Neural crest cell (in vitro differentiated cells): ENCODE data around the gene RECQL. TPM values are rescaled to one million over a fixed set of nuclear protein-coding genes. Genes with fewer than 3 reads are reported as not detected.

Experiments
- DNase-seq: peaks from one replicate; pipeline ENCODE4 v3.0.0; 2021; ENCODE audit warnings: low read depth, mixed read lengths, low spot score
- H3K27ac Mint-ChIP-seq: one replicate; pipeline ENCODE4 v1.8.0; 2021; ENCODE audit warnings: mild to moderate bottlenecking, mixed read lengths; ENCODE audit not compliant: unreplicated experiment
- H3K27me3 Mint-ChIP-seq: 2 replicates; pipeline ENCODE4 v1.8.0; 2021; ENCODE audit warnings: low read depth, mild to moderate bottlenecking, mixed read lengths
- H3K36me3 Mint-ChIP-seq: 2 replicates; pipeline ENCODE4 v1.8.0; 2021; ENCODE audit warnings: low read depth, mild to moderate bottlenecking, mixed read lengths
- H3K4me1 Mint-ChIP-seq: 2 replicates; pipeline ENCODE4 v1.8.0; 2021; ENCODE audit warnings: mixed read lengths
- H3K4me3 Mint-ChIP-seq: one replicate; pipeline ENCODE4 v1.8.0; 2021; ENCODE audit warnings: mild to moderate bottlenecking, mixed read lengths
- H3K9me3 Mint-ChIP-seq: 2 replicates; pipeline ENCODE4 v1.8.0; 2021; ENCODE audit warnings: mixed read lengths
- CTCF ChIP-seq: fragments of 200-600 bp; sonication (generic); conservative IDR thresholded peaks from 2 replicates; pipeline ENCODE4 v1.5.0; 2021; ENCODE audit warnings: antibody characterized with exemption, mild to moderate bottlenecking
- total RNA-seq: library from RNA; stranded (reverse); gene quantifications from 2 replicates; pipeline ENCODE4 v1.2.1, GENCODE V29; 2021

RECQL gene
- total RNA-seq, 1 donor from 2014 or later = 24.7 TPM

GRCh38 chr12:21542403-21542802 is 41.0 kb upstream of the RECQL start:
- no peaks in the 10 kb centered on the region for H3K36me3 Mint-ChIP-seq

GRCh38 chr12:21541773-21542172 is 40.3 kb upstream of the RECQL start:
- Mint-ChIP-seq H3K27me3 (no peaks in the 10 kb centered on the region), H3K36me3 (no peaks in the 10 kb centered on the region), H3K27ac (no peak overlapping the region), H3K4me3 (no peak overlapping the region), H3K4me1 (no peaks in the 10 kb centered on the region), H3K9me3 (no peaks in the 10 kb centered on the region)
- no peak for TF ChIP-seq CTCF
- no peak for DNase-seq

More at GRCh38 chr12:21542403-21542802, 41.0 kb upstream of the RECQL start:
- H3K9me3 Mint-ChIP-seq = no peaks in the 10 kb centered on the region
- H3K4me3 Mint-ChIP-seq = no peak overlapping the region
- no peak for DNase-seq
- no peaks in the 10 kb centered on the region for H3K27me3 Mint-ChIP-seq
- H3K4me1 Mint-ChIP-seq = no peaks in the 10 kb centered on the region
- no peak overlapping the region for H3K27ac Mint-ChIP-seq
- no peak for TF ChIP-seq CTCF

GRCh38 chr12:21539797-21540196 is 38.4 kb upstream of the RECQL start:
- no peaks in the 10 kb centered on the region for H3K4me1 Mint-ChIP-seq
- H3K27ac Mint-ChIP-seq = no peak overlapping the region
- no peaks in the 10 kb centered on the region for H3K9me3 Mint-ChIP-seq
- TF ChIP-seq CTCF = no peak
- no peaks in the 10 kb centered on the region for H3K27me3 Mint-ChIP-seq
- no peaks in the 10 kb centered on the region for H3K36me3 Mint-ChIP-seq
- DNase-seq = no peak
- H3K4me3 Mint-ChIP-seq = no peak overlapping the region

- H3K4me3 Mint-ChIP-seq = no peak overlapping the region
- no peak for TF ChIP-seq CTCF
- no peaks in the 10 kb centered on the region for H3K9me3 Mint-ChIP-seq
- no peaks in the 10 kb centered on the region for H3K36me3 Mint-ChIP-seq
- H3K27ac Mint-ChIP-seq = no peak overlapping the region
- H3K27me3 Mint-ChIP-seq = no peaks in the 10 kb centered on the region
- DNase-seq = no peak
- H3K4me1 Mint-ChIP-seq = no peaks in the 10 kb centered on the region
Observed at GRCh38 chr12:21538061-21538653, 36.7 kb upstream of the RECQL start.

- DNase-seq = no peak
- no peak overlapping the region for H3K4me3 Mint-ChIP-seq
- no peak overlapping the region for H3K27ac Mint-ChIP-seq
- no peak for TF ChIP-seq CTCF
- no peaks in the 10 kb centered on the region for H3K36me3 Mint-ChIP-seq
- peaks cover 8% of the 10 kb centered on the region for H3K4me1 Mint-ChIP-seq
- H3K9me3 Mint-ChIP-seq = peaks cover 3% of the 10 kb centered on the region
- H3K27me3 Mint-ChIP-seq = peaks cover 61% of the 10 kb centered on the region
Observed at GRCh38 chr12:21529456-21529855, 28.0 kb upstream of the RECQL start.

- no peak for TF ChIP-seq CTCF
- Mint-ChIP-seq H3K4me3 (peak overlapping the region; percentile 86), H3K27ac (no peak overlapping the region), H3K27me3 (peaks cover 61% of the 10 kb centered on the region), H3K4me1 (peaks cover 8% of the 10 kb centered on the region), H3K36me3 (no peaks in the 10 kb centered on the region), H3K9me3 (peaks cover 3% of the 10 kb centered on the region)
- no peak for DNase-seq
Observed at GRCh38 chr12:21528953-21529352, 27.5 kb upstream of the RECQL start.
